Kidney capillary endothelial cell (primary cell): ENCODE measurements around the gene MSANTD7.
A peak's percentile ranks its signal among the peaks of the same experiment; 100 is the strongest.

Experiments
- DNase-seq: peaks from one replicate; pipeline ENCODE4 v3.0.0-alpha.2; 2018; ENCODE audit warnings: low spot score

Gene MSANTD7

DNA sequence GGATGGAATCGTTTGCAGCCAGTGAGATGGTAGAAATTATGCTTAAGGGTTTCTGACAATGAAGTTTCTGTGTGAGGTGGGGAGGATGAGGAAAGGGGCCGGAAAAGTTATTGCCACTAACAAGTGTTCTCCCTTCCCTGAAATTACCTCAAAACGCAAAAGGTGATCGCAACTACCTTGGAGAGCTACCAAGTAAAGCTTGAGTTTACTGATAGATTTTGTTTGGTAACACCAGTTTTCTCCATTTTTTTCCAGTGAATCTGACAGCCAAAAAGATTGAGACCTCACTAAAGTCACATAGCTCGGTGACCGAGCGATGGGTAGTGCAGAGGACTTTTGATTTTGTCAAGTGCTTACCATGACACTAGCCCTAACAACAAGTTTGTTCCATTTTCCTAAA is 42.1 kb downstream of the MSANTD7 start:
- peak; percentile 10 for DNase-seq

DNA sequence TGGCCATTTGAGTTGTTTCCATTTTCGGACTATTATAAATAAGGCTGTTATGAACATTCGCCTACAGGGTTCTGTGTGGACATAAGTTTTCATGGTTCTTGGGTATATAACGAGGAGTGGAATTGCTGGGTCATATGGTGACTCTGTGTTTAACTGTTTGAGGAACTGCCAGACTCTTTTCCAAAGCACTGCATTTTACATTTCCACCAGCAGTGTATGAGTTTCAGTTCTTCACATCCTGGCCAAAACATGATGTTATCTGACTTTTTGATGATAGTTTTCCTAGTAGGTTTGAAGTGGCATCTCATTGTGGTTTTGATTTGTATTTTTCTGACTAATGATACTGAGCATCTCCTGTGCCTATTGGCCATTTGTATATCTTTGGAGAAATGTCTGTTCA is 46.0 kb downstream of the MSANTD7 start:
- DNase-seq, result no peak
